Lower lobe of right lung (tissue), 2 donors: ENCODE data around the gene EPB41L4A. TPM values are rescaled to one million over a fixed set of nuclear protein-coding genes. Genes with fewer than 3 reads are reported as not detected.
"Not testable (repeated sequence)": the region's sequence is repeated elsewhere in the genome, so short reads cannot be mapped to it uniquely, and the experiment has no call there.

Experiments
- ATAC-seq, 2 donors: fragments of 200-7000 bp; cut with Tn5 transposase; one replicate each; pipeline ENCODE4 v1.9.1; 2020 to 2022; ENCODE audit warnings: mild to moderate bottlenecking in 2 of 2, moderate library complexity in 2 of 2
- DNase-seq: peaks from one replicate; pipeline ENCODE4 v3.0.0-alpha.2; 2020
- H3K27ac ChIP-seq: fragments of 200-600 bp; one replicate; pipeline ENCODE4 v1.8.0; 2022
- H3K27me3 ChIP-seq: fragments of 200-600 bp; one replicate; pipeline ENCODE4 v1.8.0; 2022; ENCODE audit warnings: low read depth
- H3K36me3 ChIP-seq: fragments of 200-600 bp; one replicate; pipeline ENCODE4 v1.8.0; 2022; ENCODE audit warnings: mild to moderate bottlenecking
- H3K4me1 ChIP-seq: fragments of 200-600 bp; one replicate; pipeline ENCODE4 v1.8.0; 2022
- H3K4me3 ChIP-seq: fragments of 200-600 bp; one replicate; pipeline ENCODE4 v1.8.0; 2022; ENCODE audit warnings: mild to moderate bottlenecking
- H3K9me3 ChIP-seq: fragments of 200-600 bp; one replicate; pipeline ENCODE4 v1.8.0; 2022
- CTCF ChIP-seq: fragments of 200-600 bp; IDR thresholded peaks from one replicate; pipeline ENCODE4 v1.8.0; 2022; ENCODE audit warnings: antibody characterized with exemption, mild to moderate bottlenecking
- intact Hi-C: fragments of 100-400 bp; cut with DNase I; formaldehyde crosslinking; loops from one replicate; pipeline ENCODE4 v1.11.0; 2022
- long read RNA-seq: library from polyadenylated mRNA; unstranded; transcript quantifications from one replicate; pipeline ENCODE4 v2.0.0, GENCODE V29; 2021
- total RNA-seq: library from RNA; stranded (reverse); fragmentation: NEBNext Ultra II Directional; extraction: Animal tissue kit (Norgen Biotek cat#: 25700); gene quantifications from one replicate; pipeline ENCODE4 v1.2.1, GENCODE V29; 2021
- donor health status: DM: no; HTN: yes; CAD: no; lungs with severe emphysema.

Gene EPB41L4A
- 44.8 TPM for total RNA-seq
- long read RNA-seq, full-length matches to known transcripts: 2 of 27 reads
- long read RNA-seq, partial matches to known transcripts: 8 of 27 reads
- long read RNA-seq, other reads (novel, unspliced or antisense): 17 of 27 reads

DNA sequence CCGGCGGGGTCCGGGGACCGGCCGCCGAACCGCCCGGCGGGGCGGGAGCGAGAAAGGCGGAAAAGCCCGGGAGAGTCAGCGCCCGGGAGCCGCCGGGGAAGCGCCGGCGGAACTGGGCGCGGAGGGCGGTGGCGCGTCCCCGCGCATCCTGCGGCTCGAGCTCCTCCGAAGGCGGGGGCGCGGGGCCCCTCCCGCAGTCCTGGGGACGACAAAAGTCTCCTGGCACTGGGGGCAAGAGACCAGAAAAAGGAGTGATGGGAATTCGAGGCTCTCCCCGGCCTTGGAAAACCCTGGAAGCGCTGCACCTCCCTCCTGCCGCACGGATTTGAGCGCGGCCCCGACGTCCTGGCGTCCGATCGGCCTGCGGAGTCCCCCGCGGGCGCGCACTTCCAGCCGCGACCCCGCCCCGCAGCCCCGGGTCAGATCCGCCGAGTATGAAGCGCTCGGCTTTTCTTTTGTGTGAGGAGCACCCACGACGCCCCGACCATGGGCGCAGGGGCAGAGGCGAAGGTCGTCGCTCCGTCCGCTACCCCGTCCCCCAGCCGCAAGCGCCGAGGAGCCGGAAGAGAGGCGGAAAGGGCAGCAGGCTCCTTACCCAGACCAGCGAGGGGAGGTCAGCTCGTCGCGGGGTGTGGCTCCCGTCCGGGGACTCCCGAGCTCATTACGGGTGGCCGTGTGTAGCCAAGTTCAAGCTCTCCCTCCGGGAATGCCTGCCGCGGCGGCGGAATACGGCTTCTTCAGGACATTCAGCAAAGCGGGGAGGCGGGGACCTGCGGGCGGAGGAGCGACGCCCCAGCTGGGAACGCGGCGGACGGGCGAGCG is at the start of gene EPB41L4A:
EPB41L4A (minus strand) TSS at position 114 of the 822 bp plus-strand sequence. CDS start 238 bp downstream, outside the sequence.
- DNase-seq (peak; percentile 72), ATAC-seq (peak; percentile 90 to 92)
- H3K27me3 ChIP-seq: peaks cover 7% of the 10 kb centered on the region
- H3K4me3 ChIP-seq: peak within 1 kb of the TSS; percentile 85
- no peak for TF ChIP-seq CTCF
- H3K9me3 ChIP-seq: no peaks in the 10 kb centered on the region
- H3K27ac ChIP-seq: peak within 1 kb of the TSS; percentile 87
- H3K36me3 ChIP-seq: no peaks in the 10 kb centered on the region
- H3K4me1 ChIP-seq: peaks cover 10% of the 10 kb centered on the region
- intact Hi-C loops: no loop called here

- H3K9me3 ChIP-seq: no peaks in the 10 kb centered on the region
- no peaks in the 10 kb centered on the region for H3K27me3 ChIP-seq
- DNase-seq: no peak
- no peak overlapping the region for H3K4me3 ChIP-seq
- H3K36me3 ChIP-seq: no peaks in the 10 kb centered on the region
- H3K4me1 ChIP-seq: no peaks in the 10 kb centered on the region
- no peak overlapping the region for H3K27ac ChIP-seq
- no peak for ATAC-seq
- intact Hi-C loops: no loop called here
- TF ChIP-seq CTCF: no peak
Measured at GRCh38 chr5:112467485-112467884, 48.4 kb upstream of the EPB41L4A start.

DNA sequence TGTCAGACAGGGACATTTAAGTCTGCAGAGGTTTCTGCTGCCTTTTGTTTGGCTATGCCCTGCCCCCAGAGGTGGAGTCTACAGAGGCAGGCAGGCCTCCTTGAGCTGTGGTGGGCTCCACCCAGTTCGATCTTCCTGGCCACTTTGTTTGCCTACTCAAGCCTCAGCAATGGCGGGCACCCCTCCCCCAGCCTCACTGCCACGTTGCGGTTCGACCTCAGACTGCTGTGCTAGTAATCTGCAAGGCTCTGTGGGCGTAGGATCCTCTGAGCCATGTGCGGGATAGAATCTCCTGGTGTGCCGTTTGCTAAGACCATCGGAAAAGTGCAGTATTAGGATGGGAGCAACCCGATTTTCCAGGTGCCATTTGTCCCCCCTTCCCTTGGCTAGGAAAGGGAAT is 47.2 kb upstream of the EPB41L4A start:
- H3K4me1 ChIP-seq, DNase-seq, H3K27me3 ChIP-seq, H3K36me3 ChIP-seq, ATAC-seq, intact Hi-C loops, H3K27ac ChIP-seq, H3K9me3 ChIP-seq, H3K4me3 ChIP-seq: not testable (repeated sequence)

GRCh38 chr5:112447187-112447760 is 28.2 kb upstream of the EPB41L4A start:
- intact Hi-C loops, H3K27ac ChIP-seq, H3K4me3 ChIP-seq, H3K9me3 ChIP-seq, H3K27me3 ChIP-seq, H3K36me3 ChIP-seq, H3K4me1 ChIP-seq, ATAC-seq, DNase-seq: not testable (repeated sequence)

- ATAC-seq: no peak
- intact Hi-C loops: no loop called here
- H3K4me3 ChIP-seq: no peak overlapping the region
- H3K27ac ChIP-seq: no peak overlapping the region
- TF ChIP-seq CTCF: no peak
- no peaks in the 10 kb centered on the region for H3K4me1 ChIP-seq
- DNase-seq: no peak
- H3K27me3 ChIP-seq: no peaks in the 10 kb centered on the region
- no peaks in the 10 kb centered on the region for H3K9me3 ChIP-seq
- H3K36me3 ChIP-seq: no peaks in the 10 kb centered on the region
Measured at GRCh38 chr5:112445626-112446350, 26.7 kb upstream of the EPB41L4A start.

DNA sequence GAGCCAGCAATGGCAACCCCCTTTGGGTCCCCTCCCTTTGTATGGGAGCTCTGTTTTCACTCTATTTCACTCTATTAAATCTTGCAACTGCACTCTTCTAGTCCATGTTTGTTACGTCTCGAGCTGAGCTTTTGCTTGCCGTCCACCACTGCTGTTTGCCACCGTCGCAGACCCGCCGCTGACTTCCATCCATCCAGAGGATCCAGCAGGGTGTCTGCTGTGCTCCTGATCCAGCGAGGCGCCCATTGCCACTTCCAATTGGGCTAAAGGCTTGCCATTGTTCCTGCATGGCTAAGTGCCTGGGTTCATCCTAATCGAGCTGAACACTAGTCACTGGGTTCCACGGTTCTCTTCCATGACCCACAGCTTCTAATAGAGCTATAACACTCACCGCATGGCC is 24.9 kb upstream of the EPB41L4A start:
- ATAC-seq, H3K36me3 ChIP-seq, H3K27me3 ChIP-seq, H3K4me1 ChIP-seq, DNase-seq, H3K9me3 ChIP-seq, H3K27ac ChIP-seq, intact Hi-C loops, H3K4me3 ChIP-seq: not testable (repeated sequence)
